NCI-H345 (cell line): Measurements from ENCODE around the gene ICAM3.

Source experiments
- DNase-seq: peaks from one replicate; lab custom pipeline; 2025; lab: John Stamatoyannopoulos, UW

Gene ICAM3

DNA sequence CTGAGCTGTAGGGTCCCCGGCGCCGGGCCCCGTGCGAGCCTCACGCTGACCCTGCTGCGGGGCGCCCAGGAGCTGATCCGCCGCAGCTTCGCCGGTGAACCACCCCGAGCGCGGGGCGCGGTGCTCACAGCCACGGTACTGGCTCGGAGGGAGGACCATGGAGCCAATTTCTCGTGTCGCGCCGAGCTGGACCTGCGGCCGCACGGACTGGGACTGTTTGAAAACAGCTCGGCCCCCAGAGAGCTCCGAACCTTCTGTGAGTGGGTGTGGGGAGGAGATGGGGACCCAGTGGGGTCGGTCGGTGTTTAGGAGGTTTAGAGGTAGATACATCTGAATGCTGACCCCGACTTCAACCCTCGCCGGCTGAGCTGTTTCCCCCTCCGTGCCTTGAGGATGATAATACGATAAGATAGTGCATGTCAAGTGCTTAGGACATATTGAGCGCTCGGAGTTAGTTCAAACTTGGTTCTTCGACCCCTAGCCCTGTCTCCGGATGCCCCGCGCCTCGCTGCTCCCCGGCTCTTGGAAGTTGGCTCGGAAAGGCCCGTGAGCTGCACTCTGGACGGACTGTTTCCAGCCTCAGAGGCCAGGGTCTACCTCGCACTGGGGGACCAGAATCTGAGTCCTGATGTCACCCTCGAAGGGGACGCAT is 47.7 kb downstream of the ICAM3 start:
- no peak for DNase-seq

DNA sequence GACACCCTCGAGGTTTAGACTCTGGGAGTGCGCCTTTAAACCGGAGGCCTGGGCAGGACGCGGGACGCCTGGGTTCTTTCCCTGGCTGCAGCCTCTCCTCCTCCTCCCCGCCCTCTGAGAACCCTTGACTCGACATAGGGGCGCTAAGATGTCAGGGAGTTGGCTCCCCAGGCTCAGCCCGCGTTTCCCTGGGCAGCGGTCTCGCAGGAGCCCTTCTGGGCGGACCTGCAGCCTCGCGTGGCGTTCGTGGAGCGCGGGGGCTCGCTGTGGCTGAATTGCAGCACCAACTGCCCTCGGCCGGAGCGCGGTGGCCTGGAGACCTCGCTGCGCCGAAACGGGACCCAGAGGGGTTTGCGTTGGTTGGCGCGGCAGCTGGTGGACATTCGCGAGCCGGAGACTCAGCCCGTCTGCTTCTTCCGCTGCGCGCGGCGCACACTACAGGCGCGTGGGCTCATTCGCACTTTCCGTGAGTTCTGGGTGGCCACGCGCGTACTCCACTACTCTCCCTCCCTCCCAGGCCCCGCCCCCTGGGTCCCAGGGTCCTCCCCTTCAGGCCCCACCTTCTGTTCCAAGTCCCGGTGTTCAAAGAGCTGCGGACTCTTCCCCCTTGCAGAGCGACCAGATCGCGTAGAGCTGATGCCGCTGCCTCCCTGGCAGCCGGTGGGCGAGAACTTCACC is 48.4 kb downstream of the ICAM3 start:
- DNase-seq: peak; percentile 21

GRCh38 chr19:10290357-10290875 is 49.0 kb downstream of the ICAM3 start:
- no peak for DNase-seq

GRCh38 chr19:10289836-10290356 is 49.5 kb downstream of the ICAM3 start, which contains the start of gene ICAM5:
ICAM5 (plus strand) TSS chr19:10289952; CDS start chr19:10290044, 92 bp downstream.
- peak; percentile 17 for DNase-seq

DNA sequence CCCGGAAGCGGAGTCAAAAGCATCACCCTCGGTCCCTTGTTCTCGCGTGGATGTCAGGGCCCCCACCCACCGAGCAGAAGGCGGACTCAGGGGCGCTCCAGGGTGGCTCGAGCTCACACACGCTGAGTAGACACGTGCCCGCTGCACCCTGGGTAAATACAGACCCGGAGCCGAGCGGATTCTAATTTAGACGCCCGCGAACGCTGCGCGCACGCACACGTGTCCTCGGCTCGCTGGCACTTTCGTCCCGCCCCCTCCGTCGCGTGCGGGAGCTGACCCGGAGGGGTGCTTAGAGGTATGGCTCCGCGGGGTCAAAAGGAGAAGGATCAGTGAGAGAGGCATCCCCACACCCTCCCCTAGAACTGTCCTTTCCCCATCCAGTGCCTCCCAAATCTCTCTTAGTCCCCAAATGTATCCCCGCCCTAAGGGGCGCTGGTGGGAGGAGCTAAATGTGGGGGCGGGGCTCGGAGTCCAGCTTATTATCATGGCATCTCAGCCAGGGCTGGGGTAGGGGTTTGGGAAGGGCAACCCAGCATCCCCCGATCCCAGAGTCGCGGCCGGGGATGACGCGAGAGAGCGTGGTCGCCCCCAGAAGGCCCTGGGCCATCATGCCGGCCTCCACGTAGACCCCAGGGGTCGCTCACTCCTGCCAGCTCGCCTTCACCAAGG is 50.1 kb downstream of the ICAM3 start:
- DNase-seq: peak; percentile 73

DNA sequence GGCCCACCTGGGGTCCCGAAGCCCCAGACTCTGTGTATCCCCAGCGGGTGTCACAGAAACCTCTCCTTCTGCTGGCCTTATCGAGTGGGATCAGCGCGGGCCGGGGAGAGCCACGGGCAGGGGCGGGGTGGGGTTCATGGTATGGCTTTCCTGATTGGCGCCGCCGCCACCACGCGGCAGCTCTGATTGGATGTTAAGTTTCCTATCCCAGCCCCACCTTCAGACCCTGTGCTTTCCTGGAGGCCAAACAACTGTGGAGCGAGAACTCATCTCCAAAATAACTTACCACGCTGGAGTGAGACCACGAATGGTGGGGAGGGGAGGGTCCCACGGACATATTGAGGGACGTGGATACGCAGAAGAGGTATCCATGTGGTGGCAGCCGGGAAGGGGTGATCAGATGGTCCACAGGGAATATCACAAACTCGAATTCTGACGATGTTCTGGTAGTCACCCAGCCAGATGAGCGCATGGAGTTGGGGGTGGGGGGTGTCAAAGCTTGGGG is 50.7 kb downstream of the ICAM3 start:
- DNase-seq: peak; percentile 7

- DNase-seq: no peak
Measured at GRCh38 chr19:10286803-10287737, 52.4 kb downstream of the ICAM3 start, which contains the start of gene ICAM4. ICAM4 (plus strand) TSS chr19:10286955; CDS start chr19:10287013, 58 bp downstream.

- DNase-seq: no peak
Measured at GRCh38 chr19:10285393-10285792, 54.0 kb downstream of the ICAM3 start.

- no peak for DNase-seq
Measured at GRCh38 chr19:10284960-10285278, 54.5 kb downstream of the ICAM3 start.

GRCh38 chr19:10284065-10284959 is 55.1 kb downstream of the ICAM3 start:
- no peak for DNase-seq
